ENCODE measurements around the gene SH2D1A. TPM values are rescaled to one million over a fixed set of nuclear protein-coding genes. Genes with fewer than 3 reads are reported as not detected.
"Not testable (repeated sequence)": the region's sequence is repeated elsewhere in the genome, so short reads cannot be mapped to it uniquely, and the experiment has no call there.

The SH2D1A gene
- total RNA-seq, result 10 to 100 TPM; 27.5 to 44.7 (median 40.5) TPM

GRCh38 chrX:124346117-124346876, at the start of gene SH2D1A:
TSS of gene SH2D1A (plus strand) at chrX:124346563. CDS start at chrX:124346643, 80 bp downstream.
- Mint-ChIP-seq H3K36me3 (ENCODE audit: insufficient read depth) (no peaks in the 10 kb centered on the region), H3K9me3 (no peaks in the 10 kb centered on the region), H3K27me3 (ENCODE audit: low read depth) (no peaks in the 10 kb centered on the region), H3K4me3 (peak within 1 kb of the TSS; percentile 90), H3K4me1 (ENCODE audit: low read depth) (peaks cover 43% of the 10 kb centered on the region)
- DNase-seq (no peak), ATAC-seq (peak; percentile 38 to 51)

GRCh38 chrX:124299323-124299722, 47.0 kb upstream of the SH2D1A start:
- H3K9me3 Mint-ChIP-seq, result not testable (repeated sequence)

GRCh38 chrX:124300405-124300804, 46.0 kb upstream of the SH2D1A start:
- peak; percentile 48 to 76 for ATAC-seq
- Mint-ChIP-seq H3K27me3 (ENCODE audit: low read depth) (no peaks in the 10 kb centered on the region), H3K4me1 (ENCODE audit: low read depth) (peaks cover 24% of the 10 kb centered on the region), H3K9me3 (no peaks in the 10 kb centered on the region), H3K4me3 (peak overlapping the region; percentile 59), H3K36me3 (ENCODE audit: insufficient read depth) (peaks cover 2% of the 10 kb centered on the region)
- no peak for DNase-seq

More at GRCh38 chrX:124299323-124299722, 47.0 kb upstream of the SH2D1A start:
- not testable (repeated sequence) for ATAC-seq; H3K4me3 Mint-ChIP-seq; H3K27me3 Mint-ChIP-seq (ENCODE audit: low read depth); H3K36me3 Mint-ChIP-seq (ENCODE audit: insufficient read depth); DNase-seq
- peaks cover 27% of the 10 kb centered on the region for H3K4me1 Mint-ChIP-seq (ENCODE audit: low read depth)

- Mint-ChIP-seq H3K4me1 (ENCODE audit: low read depth) (peaks cover 12% of the 10 kb centered on the region), H3K36me3 (ENCODE audit: insufficient read depth) (peaks cover 2% of the 10 kb centered on the region), H3K9me3 (no peaks in the 10 kb centered on the region), H3K4me3 (no peak overlapping the region), H3K27me3 (ENCODE audit: low read depth) (no peaks in the 10 kb centered on the region)
- DNase-seq, result no peak
- ATAC-seq, result peak in 1 of 2 donors; percentile 35
These were observed 39.0 kb upstream of the SH2D1A start for GRCh38 chrX:124307253-124307907.

GRCh38 chrX:124325732-124326131, 20.6 kb upstream of the SH2D1A start:
- DNase-seq, result no peak
- H3K4me1 Mint-ChIP-seq (ENCODE audit: low read depth), result peaks cover 3% of the 10 kb centered on the region
- no peaks in the 10 kb centered on the region for H3K9me3 Mint-ChIP-seq
- ATAC-seq, result no peak
- no peak overlapping the region for H3K4me3 Mint-ChIP-seq
- H3K36me3 Mint-ChIP-seq (ENCODE audit: insufficient read depth), result no peaks in the 10 kb centered on the region
- no peaks in the 10 kb centered on the region for H3K27me3 Mint-ChIP-seq (ENCODE audit: low read depth)

- Mint-ChIP-seq H3K27me3 (ENCODE audit: low read depth) (no peaks in the 10 kb centered on the region), H3K9me3 (no peaks in the 10 kb centered on the region), H3K4me1 (ENCODE audit: low read depth) (peaks cover 6% of the 10 kb centered on the region), H3K4me3 (no peak overlapping the region), H3K36me3 (ENCODE audit: insufficient read depth) (no peaks in the 10 kb centered on the region)
- ATAC-seq (no peak), DNase-seq (no peak)
These were observed 17.6 kb upstream of the SH2D1A start for GRCh38 chrX:124328765-124329164.

- H3K4me3 Mint-ChIP-seq, result no peak within 1 kb of the TSS
- peaks cover 12% of the 10 kb centered on the region for H3K4me1 Mint-ChIP-seq (ENCODE audit: low read depth)
- H3K27me3 Mint-ChIP-seq (ENCODE audit: low read depth), result no peaks in the 10 kb centered on the region
- DNase-seq (no peak), ATAC-seq (no peak)
- no peaks in the 10 kb centered on the region for H3K9me3 Mint-ChIP-seq
- no peaks in the 10 kb centered on the region for H3K36me3 Mint-ChIP-seq (ENCODE audit: insufficient read depth)
These were observed 13.6 kb upstream of the SH2D1A start, which contains the start of gene TEX13D for GRCh38 chrX:124332481-124333424. TSS of gene TEX13D (plus strand) at chrX:124332660. CDS start at chrX:124332918, 258 bp downstream.

GRCh38 chrX:124333862-124334261, 12.5 kb upstream of the SH2D1A start:
- peaks cover 9% of the 10 kb centered on the region for H3K4me1 Mint-ChIP-seq (ENCODE audit: low read depth)
- no peaks in the 10 kb centered on the region for H3K27me3 Mint-ChIP-seq (ENCODE audit: low read depth)
- no peaks in the 10 kb centered on the region for H3K36me3 Mint-ChIP-seq (ENCODE audit: insufficient read depth)
- H3K4me3 Mint-ChIP-seq, result no peak overlapping the region
- ATAC-seq (no peak), DNase-seq (no peak)
- no peaks in the 10 kb centered on the region for H3K9me3 Mint-ChIP-seq

- not testable (repeated sequence) for H3K36me3 Mint-ChIP-seq (ENCODE audit: insufficient read depth); ATAC-seq; H3K27me3 Mint-ChIP-seq (ENCODE audit: low read depth); DNase-seq; H3K9me3 Mint-ChIP-seq; H3K4me3 Mint-ChIP-seq
- H3K4me1 Mint-ChIP-seq (ENCODE audit: low read depth), result peaks cover 13% of the 10 kb centered on the region
These were observed 11.8 kb upstream of the SH2D1A start for GRCh38 chrX:124334555-124334954.

- Mint-ChIP-seq H3K4me3 (no peak overlapping the region), H3K9me3 (no peaks in the 10 kb centered on the region), H3K36me3 (ENCODE audit: insufficient read depth) (no peaks in the 10 kb centered on the region), H3K27me3 (ENCODE audit: low read depth) (no peaks in the 10 kb centered on the region), H3K4me1 (ENCODE audit: low read depth) (peaks cover 13% of the 10 kb centered on the region)
- no peak for DNase-seq
- ATAC-seq, result no peak
These were observed 10.8 kb upstream of the SH2D1A start for GRCh38 chrX:124335598-124335997.

GRCh38 chrX:124337916-124338315, 8.4 kb upstream of the SH2D1A start:
- Mint-ChIP-seq H3K36me3 (ENCODE audit: insufficient read depth) (no peaks in the 10 kb centered on the region), H3K4me3 (no peak overlapping the region), H3K9me3 (no peaks in the 10 kb centered on the region), H3K4me1 (ENCODE audit: low read depth) (peaks cover 29% of the 10 kb centered on the region), H3K27me3 (ENCODE audit: low read depth) (no peaks in the 10 kb centered on the region)
- DNase-seq (no peak), ATAC-seq (no peak)

GRCh38 chrX:124338733-124339514, 7.4 kb upstream of the SH2D1A start:
- no peak overlapping the region for H3K4me3 Mint-ChIP-seq
- peak in 1 of 2 donors; percentile 44 for ATAC-seq
- no peaks in the 10 kb centered on the region for H3K9me3 Mint-ChIP-seq
- H3K36me3 Mint-ChIP-seq (ENCODE audit: insufficient read depth), result no peaks in the 10 kb centered on the region
- H3K27me3 Mint-ChIP-seq (ENCODE audit: low read depth), result no peaks in the 10 kb centered on the region
- DNase-seq, result no peak
- H3K4me1 Mint-ChIP-seq (ENCODE audit: low read depth), result peaks cover 39% of the 10 kb centered on the region

- Mint-ChIP-seq H3K4me1 (ENCODE audit: low read depth) (peaks cover 51% of the 10 kb centered on the region), H3K4me3 (peak overlapping the region; percentile 47), H3K27me3 (ENCODE audit: low read depth) (no peaks in the 10 kb centered on the region), H3K36me3 (ENCODE audit: insufficient read depth) (no peaks in the 10 kb centered on the region), H3K9me3 (no peaks in the 10 kb centered on the region)
- DNase-seq, result no peak
- peak; percentile 29 to 48 for ATAC-seq
These were observed 4.8 kb upstream of the SH2D1A start for GRCh38 chrX:124341396-124342132.
